ENCODE data around the gene ACACA.

The ACACA gene

DNA sequence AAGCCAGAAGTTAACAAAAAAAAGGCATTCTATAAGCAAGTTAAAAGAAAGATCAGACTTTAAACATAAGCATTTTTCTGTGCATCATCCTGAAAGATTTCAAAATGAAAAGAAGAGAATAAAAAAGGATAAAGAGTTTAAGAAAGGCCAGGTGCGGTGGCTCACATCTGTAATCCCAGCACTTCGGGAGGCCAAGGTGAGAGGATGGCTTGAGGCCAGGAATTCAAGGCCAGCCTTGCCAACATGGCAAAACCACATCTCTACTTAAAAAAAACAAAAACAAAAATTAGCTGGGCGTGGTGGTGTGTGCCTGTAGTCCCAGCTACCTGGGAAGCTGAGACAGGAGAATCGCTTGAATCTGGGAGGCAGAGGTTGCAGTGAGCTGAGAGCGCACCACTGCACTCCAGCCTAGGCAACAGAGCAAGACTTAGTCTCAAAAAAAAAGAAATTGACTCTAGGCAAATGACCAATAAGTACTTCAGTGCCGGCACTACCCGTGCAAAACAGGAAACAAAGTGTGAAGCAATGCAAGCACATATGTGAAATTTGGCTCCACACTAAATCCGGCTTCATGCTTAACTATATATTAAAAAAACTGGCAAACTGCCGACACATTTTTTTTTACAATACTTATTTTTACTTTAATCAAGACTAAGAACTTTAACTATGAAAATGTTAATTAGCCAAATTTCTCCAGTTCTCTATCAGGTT lies 114.1 kb downstream of the ACACA start:
- DNase-seq (ENCODE audit: low read depth in 2 of 2) = no peak

DNA sequence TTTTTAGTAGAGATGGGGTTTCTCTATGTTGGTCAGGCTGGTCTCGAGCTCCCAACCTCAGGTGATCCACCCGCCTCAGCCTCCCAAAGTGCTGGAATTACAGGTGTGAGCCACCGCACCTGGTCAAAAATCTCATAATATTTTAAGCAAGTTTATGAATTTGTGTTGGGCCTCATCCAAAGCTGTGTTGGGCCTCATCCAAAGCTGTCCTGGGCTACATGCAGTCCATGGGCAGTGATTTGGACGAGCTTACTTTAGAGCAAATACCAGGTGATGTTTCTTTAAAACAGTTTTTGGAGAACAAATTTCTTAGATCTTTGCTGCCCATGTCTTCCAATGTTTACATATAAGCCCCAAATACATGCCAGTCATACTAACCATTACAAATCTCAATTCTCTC lies 115.3 kb downstream of the ACACA start:
- DNase-seq (ENCODE audit: low read depth in 2 of 2) = no peak

DNA sequence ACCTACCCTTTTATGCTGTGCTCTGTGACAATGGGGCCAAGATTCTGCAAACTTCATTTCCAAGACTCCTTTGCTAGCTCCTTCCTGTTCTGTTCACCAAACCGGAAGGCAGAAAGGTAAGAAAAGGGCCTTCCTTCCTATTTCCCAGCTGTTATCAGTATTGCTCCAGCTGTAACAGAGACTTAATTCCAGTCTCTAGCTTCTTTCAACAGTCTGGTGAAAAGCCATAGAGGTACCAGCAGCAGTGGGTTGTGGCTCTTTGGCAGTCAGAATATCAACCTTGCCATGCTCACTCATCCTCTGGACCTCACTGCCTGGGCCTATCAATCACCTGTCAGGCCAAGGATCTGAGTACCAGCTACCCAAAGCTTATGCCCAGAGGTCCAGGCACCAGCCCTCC lies 120.2 kb downstream of the ACACA start:
- no peak for DNase-seq (ENCODE audit: low read depth in 2 of 2)

DNA sequence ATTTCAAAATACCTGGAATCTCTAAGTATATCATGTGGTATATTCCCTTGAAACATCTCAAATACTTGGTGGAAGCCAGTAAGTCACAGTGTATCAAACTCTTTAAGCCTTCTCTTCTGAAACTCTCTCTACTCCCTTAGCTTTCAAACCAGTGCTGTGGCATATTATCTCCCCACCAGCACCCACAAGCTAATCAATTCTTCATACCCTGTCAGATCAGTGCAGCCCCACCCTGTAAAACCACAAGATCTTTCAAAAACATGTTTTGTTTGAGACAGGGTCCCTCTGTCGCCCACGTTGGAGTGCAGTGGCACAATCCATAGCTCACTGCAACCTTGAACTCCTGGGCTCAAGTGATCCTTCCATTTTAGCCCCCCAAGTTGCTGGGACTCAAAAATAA lies 122.4 kb downstream of the ACACA start:
- no peak for DNase-seq (ENCODE audit: low read depth in 2 of 2)

GRCh38 chr17:37283414-37283961 lies 123.1 kb downstream of the ACACA start:
- DNase-seq (ENCODE audit: low read depth in 2 of 2) = no peak

GRCh38 chr17:37280841-37281240 lies 125.8 kb downstream of the ACACA start:
- no peak for DNase-seq (ENCODE audit: low read depth in 2 of 2)

- no peak for DNase-seq (ENCODE audit: low read depth in 2 of 2)
Measured at GRCh38 chr17:37278247-37278894, 128.3 kb downstream of the ACACA start.

DNA sequence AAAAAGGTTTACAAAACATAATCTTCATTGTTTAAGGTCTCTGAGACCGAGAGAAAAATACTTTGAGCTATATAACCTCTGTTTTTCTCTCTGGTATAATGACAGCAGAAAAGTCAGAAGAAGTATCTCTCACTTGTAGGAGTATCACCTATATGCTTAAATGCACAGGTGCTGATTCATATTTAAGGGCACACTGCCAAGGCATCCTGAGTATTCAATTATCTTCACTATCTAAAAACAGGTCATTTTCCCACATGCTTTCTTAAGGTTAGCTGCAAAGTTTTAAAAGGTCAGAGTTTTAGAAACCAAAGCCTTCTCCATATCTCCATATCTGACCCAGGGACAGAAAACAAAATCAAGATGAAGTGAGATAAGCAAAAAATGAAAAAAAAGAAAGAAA lies 130.2 kb downstream of the ACACA start:
- no peak for DNase-seq (ENCODE audit: low read depth in 2 of 2)

GRCh38 chr17:37274461-37274860 lies 132.2 kb downstream of the ACACA start:
- DNase-seq (ENCODE audit: low read depth in 2 of 2) = no peak

- no peak for DNase-seq (ENCODE audit: low read depth in 2 of 2)
Measured at GRCh38 chr17:37273409-37274051, 133.1 kb downstream of the ACACA start.

DNA sequence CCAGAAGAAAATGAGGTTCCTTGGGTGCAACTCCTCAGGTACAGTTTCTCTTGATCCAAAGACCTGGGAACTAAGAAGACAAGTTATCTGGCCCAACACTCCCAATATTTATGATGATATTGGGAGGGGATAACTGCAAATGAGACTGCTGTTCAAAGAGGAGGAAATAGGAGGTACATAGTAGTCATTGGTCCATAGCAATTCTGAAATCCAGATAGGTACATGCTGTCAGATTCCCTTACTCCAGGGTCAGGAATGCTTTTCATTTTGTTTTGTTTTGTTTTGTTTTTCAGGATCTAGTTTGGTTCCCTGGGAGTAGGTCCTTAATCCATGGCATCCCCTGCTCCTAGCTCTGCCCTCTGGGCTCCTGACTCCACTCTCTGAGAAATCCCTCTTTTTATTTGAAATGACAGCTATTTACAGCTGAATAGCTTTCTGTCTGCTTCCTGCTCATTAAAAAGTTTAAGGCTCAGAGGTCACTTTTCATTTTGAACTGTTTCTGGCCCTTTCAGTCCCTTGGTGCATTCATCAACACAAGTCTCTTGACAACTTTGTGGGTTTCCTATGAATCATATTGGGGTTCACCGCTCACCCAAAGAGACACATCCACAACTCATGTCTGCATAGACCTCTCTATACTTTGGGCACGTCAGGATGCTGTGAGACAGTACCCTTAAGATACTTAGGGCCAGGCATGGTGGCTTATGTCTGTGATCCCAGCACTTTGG lies 141.0 kb downstream of the ACACA start:
- DNase-seq (ENCODE audit: low read depth in 2 of 2) = no peak

- DNase-seq (ENCODE audit: low read depth in 2 of 2) = no peak
Measured at GRCh38 chr17:37261286-37261685, 145.3 kb downstream of the ACACA start.

- DNase-seq (ENCODE audit: low read depth in 2 of 2) = no peak
Measured at GRCh38 chr17:37259030-37259735, 147.5 kb downstream of the ACACA start.

DNA sequence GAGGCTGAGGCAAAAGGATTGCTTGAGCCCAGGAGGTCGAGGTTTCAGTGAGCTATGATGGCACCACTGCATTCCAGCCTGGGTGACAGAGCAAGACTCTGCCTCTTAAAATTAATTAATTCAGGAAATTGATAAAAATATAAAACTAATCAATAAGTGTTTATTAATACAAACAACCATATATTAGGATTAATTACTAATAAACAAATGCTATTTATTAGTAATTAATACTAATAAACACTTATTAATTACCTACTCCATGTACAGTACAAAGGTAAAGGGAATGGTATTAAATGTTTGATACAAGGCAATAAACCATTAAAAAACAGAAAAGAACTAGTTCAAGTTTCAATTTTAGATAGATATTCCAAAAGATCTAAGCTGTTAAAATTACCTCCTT lies 150.0 kb downstream of the ACACA start:
- no peak for DNase-seq (ENCODE audit: low read depth in 2 of 2)

DNA sequence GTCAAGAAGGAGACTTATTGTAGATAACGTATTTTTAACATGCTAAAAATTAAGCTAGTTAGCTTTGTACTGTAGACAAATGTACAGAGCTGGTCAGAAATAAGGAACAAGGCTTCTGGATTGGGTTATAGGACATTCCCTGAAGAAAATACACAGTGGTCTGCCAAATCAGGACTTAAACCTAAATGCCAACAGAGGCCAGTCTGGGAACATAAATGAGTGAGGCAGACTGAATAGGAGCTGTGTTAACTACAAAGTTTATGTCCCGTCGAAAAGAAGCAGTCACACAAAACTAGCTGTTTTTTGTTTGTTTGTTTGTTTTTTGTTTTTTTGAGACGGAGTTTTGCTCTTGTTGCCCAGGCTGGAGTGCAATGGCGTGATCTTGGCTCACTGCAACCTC lies 151.2 kb downstream of the ACACA start:
- no peak for DNase-seq (ENCODE audit: low read depth in 2 of 2)

DNA sequence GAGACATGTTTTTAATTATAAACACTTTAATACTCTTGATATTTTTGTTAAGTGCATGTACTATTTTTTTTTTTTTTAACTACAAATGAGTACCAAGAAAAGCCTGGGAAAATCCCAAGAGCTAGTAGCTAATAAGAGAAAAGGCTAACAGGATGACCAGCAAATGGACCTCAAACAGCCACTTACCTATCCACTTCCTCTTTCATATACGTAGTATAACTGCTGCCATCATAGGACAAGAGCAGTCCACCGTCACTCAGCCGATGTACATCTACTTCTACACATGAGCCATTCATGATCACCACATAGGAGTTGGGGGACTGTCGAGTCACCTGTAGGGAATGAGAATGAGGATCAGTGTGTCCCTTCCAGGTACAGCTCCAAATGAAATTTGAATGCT lies 158.8 kb downstream of the ACACA start:
- no peak for DNase-seq (ENCODE audit: low read depth in 2 of 2)

DNA sequence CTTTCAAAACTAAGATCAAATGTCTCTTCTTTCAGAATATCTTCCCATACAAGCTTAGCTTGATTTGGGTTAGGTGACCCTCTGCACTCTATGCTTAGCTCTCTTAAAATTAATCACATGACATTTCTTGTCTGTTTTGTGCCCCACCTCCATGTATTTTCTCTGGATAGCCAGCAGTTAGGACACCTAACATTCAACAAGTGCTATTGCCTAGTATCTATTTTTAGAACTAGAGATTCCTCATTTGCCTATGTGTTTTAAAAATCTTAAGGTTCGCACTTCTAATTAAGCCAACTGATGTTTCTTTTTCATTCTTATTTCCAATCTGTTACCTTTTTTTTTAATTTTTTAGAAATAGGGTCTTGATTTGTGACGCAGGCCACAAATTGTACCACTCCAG lies 160.6 kb downstream of the ACACA start:
- no peak for DNase-seq (ENCODE audit: low read depth in 2 of 2)

- no peak for DNase-seq (ENCODE audit: low read depth in 2 of 2)
Measured at GRCh38 chr17:37240381-37240780, 166.3 kb downstream of the ACACA start.

DNA sequence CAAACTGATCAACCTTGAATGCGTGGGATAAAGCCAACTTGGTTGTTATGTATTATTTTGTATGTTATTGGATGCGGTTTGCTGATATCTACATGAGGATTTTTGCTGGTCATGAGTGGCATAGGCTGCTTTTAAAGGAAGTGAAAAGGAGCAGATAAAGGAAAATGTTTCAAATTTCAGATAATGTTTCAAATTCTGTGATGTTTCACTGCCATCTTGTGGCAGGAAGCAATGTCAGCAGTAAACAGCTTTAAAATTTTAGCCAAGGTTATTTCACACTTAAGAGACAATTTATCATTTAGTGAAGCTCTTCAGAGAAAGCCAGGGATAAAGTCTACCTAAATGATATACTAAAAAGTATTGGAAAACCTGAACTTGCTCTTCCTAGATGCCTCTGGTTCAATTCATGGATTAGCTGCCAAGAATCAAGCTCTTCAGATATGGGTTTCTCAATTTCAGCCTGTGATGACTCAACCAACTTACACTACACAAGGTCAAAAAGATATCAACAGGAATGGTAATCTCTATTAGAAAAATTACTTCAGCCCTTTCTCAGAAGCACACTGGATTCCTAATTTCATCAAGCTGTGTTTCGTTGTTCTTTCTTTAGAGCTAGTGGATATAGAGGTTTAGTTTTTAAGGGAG lies 166.8 kb downstream of the ACACA start:
- DNase-seq (ENCODE audit: low read depth in 2 of 2) = no peak

- no peak for DNase-seq (ENCODE audit: low read depth in 2 of 2)
Measured at GRCh38 chr17:37234106-37234505, 172.5 kb downstream of the ACACA start.

GRCh38 chr17:37233036-37233435 lies 173.6 kb downstream of the ACACA start:
- no peak for DNase-seq (ENCODE audit: low read depth in 2 of 2)
